Measurements from ENCODE around the gene PSG6. TPM values are rescaled to one million over a fixed set of nuclear protein-coding genes. Genes with fewer than 3 reads are reported as not detected.
"Not testable (repeated sequence)": the region's sequence is repeated elsewhere in the genome, so short reads cannot be mapped to it uniquely, and the experiment has no call there.

Gene PSG6
- total RNA-seq, 2 experiments from 2014 or later, result not detected

- POLR2A ChIA-PET, result not testable (repeated sequence)
- CTCF ChIA-PET, result interaction anchor here (1.1 kb wide), 1 partner anchor 28 kb away, joined by 3 read pairs; no protein-coding TSS in a partner anchor
These were observed 60.7 kb downstream of the PSG6 start for GRCh38 chr19:42856866-42857543.

- POLR2A ChIA-PET, CTCF ChIA-PET: not testable (repeated sequence)
These were observed 62.9 kb downstream of the PSG6 start for GRCh38 chr19:42854745-42855144.

GRCh38 chr19:42853231-42853630 is 64.5 kb downstream of the PSG6 start:
- POLR2A ChIA-PET, CTCF ChIA-PET: not testable (repeated sequence)

- CTCF ChIA-PET, POLR2A ChIA-PET: not testable (repeated sequence)
These were observed 64.9 kb downstream of the PSG6 start for GRCh38 chr19:42852821-42853220.

Other genes starting within 250 kb of the PSG6 start
- not detected for gene PSG3, start 177.4 kb downstream of the PSG6 start, total RNA-seq
- not detected for gene PSG8, start 152.2 kb downstream of the PSG6 start, total RNA-seq
- gene PSG1, start 38.2 kb downstream of the PSG6 start, total RNA-seq, result not detected
- not detected for gene PSG7, start 19.3 kb upstream of the PSG6 start, total RNA-seq
- not detected for gene PSG11, start 108.6 kb upstream of the PSG6 start, total RNA-seq
- not detected for gene PSG2, start 164.8 kb upstream of the PSG6 start, total RNA-seq